ENCODE data around the gene ITGB7. TPM values are rescaled to one million over a fixed set of nuclear protein-coding genes. Genes with fewer than 3 reads are reported as not detected.
A peak's percentile ranks its signal among the peaks of the same experiment; 100 is the strongest.

The ITGB7 gene
- total and polyA plus RNA-seq, 10 of the 15 experiments (the other 5 are each of a cell fraction or from before 2014, with no cell fraction given), result 54.5 to 487 (median 252) TPM

- H3K79me2 ChIP-seq (ENCODE audit: control insufficient read depth, insufficient read depth, low read length), result no peaks in the 10 kb centered on the region
- SMC1A ChIA-PET (ENCODE audit: uncharacterized antibody, unreplicated experiment), result interaction anchor here (0.6 to 3.9 kb wide), 6 partner anchors 9 to 38 kb away, joined by 3 to 12 read pairs (median 3); a partner anchor contains a TSS
- no TSS peak for BruUV-seq (replicated peaks)
- DNase-seq (ENCODE audit: low read depth, low spot score) (no peak), ATAC-seq (no peak), FAIRE-seq (no peak)
- peaks cover 15% of the 10 kb centered on the region for H3K4me1 ChIP-seq (ENCODE audit: control insufficient read depth, insufficient read depth, low read length)
- POLR2A ChIA-PET, result interaction anchor here (0.6 to 1.2 kb wide), 3 partner anchors 15 to 136 kb away, joined by 3 to 5 read pairs (median 3); no protein-coding TSS in a partner anchor
- 52% methylated on average over 10 of the region's 10 CpGs for WGBS (ENCODE audit: insufficient coverage, insufficient replicate concordance, low lambda C conversion rate, missing lambda C conversion rate)
- no peak for TF ChIP-seq E2F4 (IDR thresholded peaks at IDR 0.05; ENCODE audit: low read depth, low read length)
- TF ChIP-seq RBBP5 (conservative IDR thresholded peaks at IDR 0.05), result no peak
- intact Hi-C loops (cut with micrococcal nuclease; ENCODE audit: unreplicated experiment) (no loop called here), in situ Hi-C loops (cut with MboI) (no loop called here)
- H3K9me3 ChIP-seq (replicated peaks; ENCODE audit: control insufficient read depth, insufficient read depth, low read length), result no peaks in the 10 kb centered on the region
- H2AFZ ChIP-seq (ENCODE audit: control insufficient read depth, low read depth, low read length), result no peak overlapping the region
- H3K27ac ChIP-seq (ENCODE audit: control insufficient read depth, insufficient read depth), result no peak overlapping the region
- peaks cover 0 to 5% of the 10 kb centered on the region in 2 experiments; a peak in 2 of 4 replicates for H3K27me3 ChIP-seq (replicated peaks in 1 of 2; ENCODE audit: control insufficient read depth in 2 of 2, insufficient read depth in 2 of 2, low read length in 1 of 2)
- H4K20me1 ChIP-seq (ENCODE audit: control insufficient read depth, insufficient read depth), result no peaks in the 10 kb centered on the region
- no peak overlapping the region for H3K4me3 ChIP-seq
- CTCF ChIA-PET, result interaction anchor here (0.8 to 2.3 kb wide), 5 partner anchors 12 to 82 kb away, joined by 3 to 8 read pairs (median 4); partner anchors contain the start of genes AAAS and ESPL1
- H3K9ac ChIP-seq (ENCODE audit: control insufficient read depth, insufficient read depth, low read length), result no peak overlapping the region
- no peaks in the 10 kb centered on the region for H3K36me3 ChIP-seq (ENCODE audit: control insufficient read depth in 2 of 2, insufficient read depth in 2 of 2, low read length in 1 of 2)
- no peak overlapping the region for H3K4me2 ChIP-seq (ENCODE audit: control insufficient read depth, insufficient read depth)
- RAD21 ChIA-PET (ENCODE audit: unreplicated experiment), result no interaction called here
Measured at GRCh38 chr12:53239643-53240258, 32.7 kb upstream of the ITGB7 start.

- Histone ChIP-seq H3K4me2 (ENCODE audit: control insufficient read depth, insufficient read depth) (no peak overlapping the region), H3K4me3 (no peak overlapping the region), H3K79me2 (ENCODE audit: control insufficient read depth, insufficient read depth, low read length) (no peaks in the 10 kb centered on the region), H4K20me1 (ENCODE audit: control insufficient read depth, insufficient read depth) (no peaks in the 10 kb centered on the region), H3K36me3 (ENCODE audit: control insufficient read depth in 2 of 2, insufficient read depth in 2 of 2, low read length in 1 of 2) (no peaks in the 10 kb centered on the region), H3K9me3 (replicated peaks; ENCODE audit: control insufficient read depth, insufficient read depth, low read length) (no peaks in the 10 kb centered on the region), H3K27me3 (replicated peaks in 1 of 2; ENCODE audit: control insufficient read depth in 2 of 2, insufficient read depth in 2 of 2, low read length in 1 of 2) (peaks cover 0 to 8% of the 10 kb centered on the region in 2 experiments; a peak in 1 of 4 replicates), H3K4me1 (ENCODE audit: control insufficient read depth, insufficient read depth, low read length) (peaks cover 22% of the 10 kb centered on the region), H3K27ac (ENCODE audit: control insufficient read depth, insufficient read depth) (no peak overlapping the region), H3K9ac (ENCODE audit: control insufficient read depth, insufficient read depth, low read length) (no peak overlapping the region), H2AFZ (ENCODE audit: control insufficient read depth, low read depth, low read length) (no peak overlapping the region)
- ChIA-PET POLR2A (interaction anchor here (0.7 to 1.6 kb wide), 4 partner anchors 16 to 85 kb away, joined by 3 to 5 read pairs (median 3); partner anchors contain the start of genes AAAS and ESPL1), CTCF (interaction anchor here (0.7 to 1.7 kb wide), 6 partner anchors 16 to 46 kb away, joined by 3 to 5 read pairs (median 3); no protein-coding TSS in a partner anchor), RAD21 (ENCODE audit: unreplicated experiment) (interaction anchor here (0.6 to 1.3 kb wide), 5 partner anchors 17 to 84 kb away, joined by 3 to 5 read pairs (median 4); partner anchors contain the start of gene ESPL1), SMC1A (ENCODE audit: uncharacterized antibody, unreplicated experiment) (interaction anchor here (0.6 to 3.2 kb wide), 7 partner anchors 15 to 1215 kb away, joined by 3 to 8 read pairs (median 4); no protein-coding TSS in a partner anchor)
- peak; percentile 19; the same call in 2 of the 3 replicates for ATAC-seq
- no peak for FAIRE-seq
- in situ Hi-C loops (cut with MboI), result no loop called here
- 0% methylated on average over 1 of the region's 1 CpG for WGBS (ENCODE audit: insufficient coverage, insufficient replicate concordance, low lambda C conversion rate, missing lambda C conversion rate)
- no peak for TF ChIP-seq SUZ12 (IDR thresholded peaks at IDR 0.05; ENCODE audit: unreplicated experiment)
- no peak for TF ChIP-seq TCF12 (IDR thresholded peaks at IDR 0.05; ENCODE audit: low read depth, low read length)
- peak; percentile 40 for TF ChIP-seq MEF2B (IDR thresholded peaks at IDR 0.05; ENCODE audit: partially characterized antibody, poor library complexity, severe bottlenecking)
- 0 out of 2 replicates have a peak, but pooled peaks have one; percentile 61 for TF ChIP-seq DPF2 (IDR thresholded peaks at IDR 0.05)
- TF ChIP-seq RELB (IDR thresholded peaks at IDR 0.05; ENCODE audit: low read depth), result 0 out of 2 replicates have a peak, but pooled peaks have one; percentile 40
- TF ChIP-seq IKZF1 (conservative IDR thresholded peaks at IDR 0.05), result peak; percentile 37
- TF ChIP-seq BHLHE40 (IDR thresholded peaks at IDR 0.05; ENCODE audit: borderline replicate concordance in 1 of 2, low read depth in 2 of 2, low read length in 1 of 2), result no peak
- DNase-seq (ENCODE audit: low read depth, low spot score), result no peak
- BruUV-seq (replicated peaks), result no TSS peak
- intact Hi-C loops (cut with micrococcal nuclease; ENCODE audit: unreplicated experiment), result no loop called here
Measured at GRCh38 chr12:53236443-53237111, 29.5 kb upstream of the ITGB7 start.

All from GM12878 (cell line).